ENCODE data around the gene HCK. TPM values are rescaled to one million over a fixed set of nuclear protein-coding genes. Genes with fewer than 3 reads are reported as not detected.
A peak's percentile ranks its signal among the peaks of the same experiment; 100 is the strongest.
"Not testable (repeated sequence)": the region's sequence is repeated elsewhere in the genome, so short reads cannot be mapped to it uniquely, and the experiment has no call there.

Gene HCK
- total and polyA plus RNA-seq, 2 donors (not counting 1 experiment from before 2014, with no cell fraction given) = not detected

DNA sequence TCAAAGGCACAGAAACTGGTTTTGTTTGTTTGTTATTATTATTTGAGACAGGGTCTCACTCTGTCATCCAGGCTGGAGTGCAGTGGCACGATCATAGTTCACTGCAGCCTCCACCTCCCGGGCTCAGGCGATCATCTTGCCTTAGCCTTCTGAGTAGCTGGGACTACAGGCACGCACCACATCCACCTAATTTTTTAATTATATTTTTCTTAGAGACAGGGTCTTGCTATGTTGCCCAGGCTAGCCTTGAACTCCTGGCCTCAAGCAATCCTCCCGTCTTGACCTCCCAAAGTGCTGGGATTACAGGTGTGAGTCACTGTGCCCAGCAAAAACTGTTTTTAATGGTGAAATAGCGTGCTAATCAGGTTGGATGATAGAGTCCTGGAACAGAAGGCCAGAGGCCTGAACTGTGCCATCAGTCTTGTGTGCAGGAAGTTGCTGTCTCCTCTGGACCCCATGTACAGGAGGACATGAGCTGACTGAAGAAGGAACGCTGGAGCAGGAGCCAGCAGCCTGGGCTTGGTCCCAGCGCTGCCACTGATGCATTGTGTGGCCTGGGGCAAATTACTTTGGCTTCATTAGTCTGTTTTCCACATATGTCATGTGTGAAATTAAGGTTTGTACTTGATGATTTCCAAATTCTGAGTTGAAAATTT is 62.4 kb downstream of the HCK start:
- no peak for TF ChIP-seq EZH2 (IDR thresholded peaks at IDR 0.05; ENCODE audit: low read length, missing control alignments)
- TF ChIP-seq, protein P1, sequence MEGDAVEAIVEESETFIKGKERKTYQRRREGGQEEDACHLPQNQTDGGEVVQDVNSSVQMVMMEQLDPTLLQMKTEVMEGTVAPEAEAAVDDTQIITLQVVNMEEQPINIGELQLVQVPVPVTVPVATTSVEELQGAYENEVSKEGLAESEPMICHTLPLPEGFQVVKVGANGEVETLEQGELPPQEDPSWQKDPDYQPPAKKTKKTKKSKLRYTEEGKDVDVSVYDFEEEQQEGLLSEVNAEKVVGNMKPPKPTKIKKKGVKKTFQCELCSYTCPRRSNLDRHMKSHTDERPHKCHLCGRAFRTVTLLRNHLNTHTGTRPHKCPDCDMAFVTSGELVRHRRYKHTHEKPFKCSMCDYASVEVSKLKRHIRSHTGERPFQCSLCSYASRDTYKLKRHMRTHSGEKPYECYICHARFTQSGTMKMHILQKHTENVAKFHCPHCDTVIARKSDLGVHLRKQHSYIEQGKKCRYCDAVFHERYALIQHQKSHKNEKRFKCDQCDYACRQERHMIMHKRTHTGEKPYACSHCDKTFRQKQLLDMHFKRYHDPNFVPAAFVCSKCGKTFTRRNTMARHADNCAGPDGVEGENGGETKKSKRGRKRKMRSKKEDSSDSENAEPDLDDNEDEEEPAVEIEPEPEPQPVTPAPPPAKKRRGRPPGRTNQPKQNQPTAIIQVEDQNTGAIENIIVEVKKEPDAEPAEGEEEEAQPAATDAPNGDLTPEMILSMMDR (conservative IDR thresholded peaks at IDR 0.05 in 1 of 2, IDR thresholded peaks at IDR 0.05 in 1 of 2; ENCODE audit: low read depth in 1 of 2, low read length in 2 of 2) = no peak

DNA sequence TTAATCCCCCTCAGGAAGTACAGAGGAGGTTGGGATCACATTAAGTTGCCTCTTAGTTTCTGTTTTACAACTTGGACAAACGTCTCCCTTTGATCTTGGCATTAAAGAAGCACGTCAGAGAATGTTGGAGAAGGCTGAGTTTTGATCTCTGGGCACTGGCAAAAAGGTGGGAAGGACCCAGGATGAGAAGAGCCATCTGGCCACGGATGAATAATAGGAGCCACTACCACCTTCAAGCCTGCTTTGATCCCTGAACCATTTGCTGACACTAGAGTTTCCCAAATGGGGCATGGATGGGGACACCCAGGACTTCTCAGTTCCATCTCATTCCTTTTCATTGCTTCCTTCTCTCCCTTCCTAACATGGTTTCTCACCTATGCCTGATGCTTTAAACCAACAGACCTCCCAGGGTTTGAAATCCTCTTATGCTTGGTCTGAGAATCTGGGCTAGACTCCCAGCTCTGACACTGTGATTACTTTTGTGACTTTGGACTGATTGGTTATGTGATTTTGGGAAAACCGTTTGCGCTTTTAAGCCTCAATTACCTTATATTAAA is 63.2 kb downstream of the HCK start:
- Histone ChIP-seq H3K4me3 (replicated peaks in 1 of 4; ENCODE audit: control extremely low read depth in 1 of 4, insufficient read depth in 1 of 4, low read depth in 3 of 4, low read length in 4 of 4) (no peak overlapping the region), H4K20me1 (ENCODE audit: control insufficient read depth, extremely low read depth, insufficient read depth, low read length) (no peaks in the 10 kb centered on the region)
- no peak for TF ChIP-seq EZH2 (IDR thresholded peaks at IDR 0.05; ENCODE audit: low read length, missing control alignments)
- TF ChIP-seq, protein P1 (conservative IDR thresholded peaks at IDR 0.05 in 1 of 2, IDR thresholded peaks at IDR 0.05 in 1 of 2; ENCODE audit: low read depth in 1 of 2, low read length in 2 of 2) = no peak

More for the DNA sequence above, 62.4 kb downstream of the HCK start:
- no peak overlapping the region for H2AFZ ChIP-seq (ENCODE audit: low read length)
- H3K4me1 ChIP-seq (ENCODE audit: control insufficient read depth, extremely low read depth, insufficient read depth, low read length) = peaks cover 4% of the 10 kb centered on the region
- DNase-seq (ENCODE audit: low read depth in 2 of 2) = peak in 1 of 2 donors; percentile 39
- H3K27ac ChIP-seq (ENCODE audit: insufficient read depth, low read length) = no peak overlapping the region
- H4K20me1 ChIP-seq (ENCODE audit: control insufficient read depth, extremely low read depth, insufficient read depth, low read length) = no peaks in the 10 kb centered on the region
- H3K9me3 ChIP-seq (ENCODE audit: control insufficient read depth, insufficient read depth, low read depth, low read length) = no peaks in the 10 kb centered on the region
- H3K9ac ChIP-seq (ENCODE audit: insufficient read depth, low read length) = no peak overlapping the region
- peaks cover 65% of the 10 kb centered on the region for H3K79me2 ChIP-seq (ENCODE audit: control insufficient read depth, insufficient read depth, low read length)
- H3K4me2 ChIP-seq (ENCODE audit: extremely low read depth, insufficient read depth, low read length) = no peak overlapping the region
- H3K36me3 ChIP-seq (ENCODE audit: control insufficient read depth, insufficient read depth, low read length) = no peaks in the 10 kb centered on the region
- no peaks in the 10 kb centered on the region for H3K27me3 ChIP-seq (ENCODE audit: control insufficient read depth, insufficient read depth, low read length)
- H3K4me3 ChIP-seq (replicated peaks in 1 of 4; ENCODE audit: control extremely low read depth in 1 of 4, insufficient read depth in 1 of 4, low read depth in 3 of 4, low read length in 4 of 4) = no peak overlapping the region

DNA sequence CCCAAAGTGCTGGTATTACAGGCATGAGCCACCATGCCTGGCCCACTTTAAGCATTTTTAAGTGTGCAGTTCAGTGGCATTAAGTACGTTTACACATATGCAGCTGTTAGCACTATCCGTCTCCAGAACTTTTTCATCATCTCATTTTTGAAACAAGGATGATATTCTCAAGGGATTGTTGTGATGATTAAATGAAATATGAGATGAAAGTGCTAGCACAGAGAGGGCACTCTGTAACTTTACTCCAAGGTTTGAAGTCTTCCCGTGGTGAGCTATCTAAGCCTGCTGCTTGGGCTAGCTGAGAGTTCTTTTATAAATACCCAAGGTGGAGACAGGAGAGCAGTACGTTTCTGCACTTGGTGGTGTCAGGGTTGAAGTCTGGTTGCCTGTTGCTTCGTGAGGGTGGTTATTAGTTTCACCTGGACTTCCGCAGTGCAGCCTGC is 64.1 kb downstream of the HCK start:
- TF ChIP-seq EZH2 (IDR thresholded peaks at IDR 0.05; ENCODE audit: low read length, missing control alignments) = no peak
- TF ChIP-seq, protein P1 (conservative IDR thresholded peaks at IDR 0.05 in 1 of 2, IDR thresholded peaks at IDR 0.05 in 1 of 2; ENCODE audit: low read depth in 1 of 2, low read length in 2 of 2) = no peak
- Histone ChIP-seq H3K9ac (ENCODE audit: insufficient read depth, low read length) (no peak overlapping the region), H3K4me3 (replicated peaks in 1 of 4; ENCODE audit: control extremely low read depth in 1 of 4, insufficient read depth in 1 of 4, low read depth in 3 of 4, low read length in 4 of 4) (no peak overlapping the region), H3K79me2 (ENCODE audit: control insufficient read depth, insufficient read depth, low read length) (peaks cover 57% of the 10 kb centered on the region), H4K20me1 (ENCODE audit: control insufficient read depth, extremely low read depth, insufficient read depth, low read length) (no peaks in the 10 kb centered on the region), H2AFZ (ENCODE audit: low read length) (no peak overlapping the region), H3K4me2 (ENCODE audit: extremely low read depth, insufficient read depth, low read length) (no peak overlapping the region), H3K4me1 (ENCODE audit: control insufficient read depth, extremely low read depth, insufficient read depth, low read length) (no peaks in the 10 kb centered on the region), H3K36me3 (ENCODE audit: control insufficient read depth, insufficient read depth, low read length) (no peaks in the 10 kb centered on the region), H3K27ac (ENCODE audit: insufficient read depth, low read length) (no peak overlapping the region), H3K9me3 (ENCODE audit: control insufficient read depth, insufficient read depth, low read depth, low read length) (no peaks in the 10 kb centered on the region), H3K27me3 (ENCODE audit: control insufficient read depth, insufficient read depth, low read length) (no peaks in the 10 kb centered on the region)
- DNase-seq (ENCODE audit: low read depth in 2 of 2) = no peak

More for the DNA sequence above, 63.2 kb downstream of the HCK start:
- H3K79me2 ChIP-seq (ENCODE audit: control insufficient read depth, insufficient read depth, low read length) = peaks cover 63% of the 10 kb centered on the region
- no peak overlapping the region for H3K4me2 ChIP-seq (ENCODE audit: extremely low read depth, insufficient read depth, low read length)
- H2AFZ ChIP-seq (ENCODE audit: low read length) = no peak overlapping the region
- no peaks in the 10 kb centered on the region for H3K9me3 ChIP-seq (ENCODE audit: control insufficient read depth, insufficient read depth, low read depth, low read length)
- no peaks in the 10 kb centered on the region for H3K27me3 ChIP-seq (ENCODE audit: control insufficient read depth, insufficient read depth, low read length)
- H3K27ac ChIP-seq (ENCODE audit: insufficient read depth, low read length) = no peak overlapping the region
- DNase-seq (ENCODE audit: low read depth in 2 of 2) = no peak
- peaks cover 4% of the 10 kb centered on the region for H3K4me1 ChIP-seq (ENCODE audit: control insufficient read depth, extremely low read depth, insufficient read depth, low read length)
- H3K9ac ChIP-seq (ENCODE audit: insufficient read depth, low read length) = no peak overlapping the region
- no peaks in the 10 kb centered on the region for H3K36me3 ChIP-seq (ENCODE audit: control insufficient read depth, insufficient read depth, low read length)

DNA sequence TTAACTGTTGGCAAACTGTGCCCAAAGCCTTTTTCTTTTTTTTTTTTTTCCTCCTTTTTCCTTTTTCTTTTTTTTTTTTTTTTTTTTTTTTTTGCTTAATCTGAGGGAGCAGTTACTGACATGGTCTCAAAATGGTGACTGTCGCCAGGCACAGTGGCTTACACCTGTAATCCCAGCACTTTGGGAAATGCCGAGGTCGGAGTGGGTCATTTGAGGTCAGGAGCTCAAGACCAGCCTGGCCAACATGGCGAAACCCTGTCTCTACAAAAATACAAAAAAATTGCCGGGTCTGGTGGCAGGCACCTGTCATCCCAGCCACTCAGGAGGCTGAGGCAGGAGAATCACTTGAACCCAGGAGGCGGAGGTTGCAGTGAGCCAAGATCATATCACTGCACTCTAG is 64.8 kb downstream of the HCK start:
- not testable (repeated sequence) for H3K9ac ChIP-seq (ENCODE audit: insufficient read depth, low read length); H4K20me1 ChIP-seq (ENCODE audit: control insufficient read depth, extremely low read depth, insufficient read depth, low read length); H2AFZ ChIP-seq (ENCODE audit: low read length); H3K27me3 ChIP-seq (ENCODE audit: control insufficient read depth, insufficient read depth, low read length); H3K4me3 ChIP-seq (replicated peaks in 1 of 4; ENCODE audit: control extremely low read depth in 1 of 4, insufficient read depth in 1 of 4, low read depth in 3 of 4, low read length in 4 of 4); H3K4me1 ChIP-seq (ENCODE audit: control insufficient read depth, extremely low read depth, insufficient read depth, low read length); H3K27ac ChIP-seq (ENCODE audit: insufficient read depth, low read length); H3K4me2 ChIP-seq (ENCODE audit: extremely low read depth, insufficient read depth, low read length); H3K36me3 ChIP-seq (ENCODE audit: control insufficient read depth, insufficient read depth, low read length); H3K9me3 ChIP-seq (ENCODE audit: control insufficient read depth, insufficient read depth, low read depth, low read length); DNase-seq (ENCODE audit: low read depth in 2 of 2)
- H3K79me2 ChIP-seq (ENCODE audit: control insufficient read depth, insufficient read depth, low read length) = peaks cover 50% of the 10 kb centered on the region
